ENCODE measurements around the gene ADCY3.

Gene ADCY3

GRCh38 chr2:24898122-24899109 lies 21.6 kb downstream of the ADCY3 start:
- TF ChIP-seq CTCF (IDR thresholded peaks at IDR 0.05; ENCODE audit: low read depth, low read length, missing control alignments), result no peak
- DNase-seq (ENCODE audit: low read depth), result no peak
- no peak overlapping the region for H3K4me3 ChIP-seq (ENCODE audit: low read depth, low read length)

- no peak for TF ChIP-seq CTCF (IDR thresholded peaks at IDR 0.05; ENCODE audit: low read depth, low read length, missing control alignments)
- no peak overlapping the region for H3K4me3 ChIP-seq (ENCODE audit: low read depth, low read length)
- no peak for DNase-seq (ENCODE audit: low read depth)
Measured at GRCh38 chr2:24894750-24895149, 25.3 kb downstream of the ADCY3 start.

- TF ChIP-seq CTCF (IDR thresholded peaks at IDR 0.05; ENCODE audit: low read depth, low read length, missing control alignments), result no peak
- no peak overlapping the region for H3K4me3 ChIP-seq (ENCODE audit: low read depth, low read length)
- DNase-seq (ENCODE audit: low read depth), result no peak
Measured at GRCh38 chr2:24893934-24894333, 26.1 kb downstream of the ADCY3 start.

GRCh38 chr2:24892928-24893327 lies 27.1 kb downstream of the ADCY3 start:
- H3K4me3 ChIP-seq (ENCODE audit: low read depth, low read length), result no peak overlapping the region
- no peak for DNase-seq (ENCODE audit: low read depth)
- TF ChIP-seq CTCF (IDR thresholded peaks at IDR 0.05; ENCODE audit: low read depth, low read length, missing control alignments), result no peak

- H3K4me3 ChIP-seq (ENCODE audit: low read depth, low read length), result no peak overlapping the region
- DNase-seq (ENCODE audit: low read depth), result no peak
- no peak for TF ChIP-seq CTCF (IDR thresholded peaks at IDR 0.05; ENCODE audit: low read depth, low read length, missing control alignments)
Measured at GRCh38 chr2:24891201-24891600, 28.8 kb downstream of the ADCY3 start.

GRCh38 chr2:24889221-24889620 lies 30.8 kb downstream of the ADCY3 start:
- no peak for TF ChIP-seq CTCF (IDR thresholded peaks at IDR 0.05; ENCODE audit: low read depth, low read length, missing control alignments)
- no peak for DNase-seq (ENCODE audit: low read depth)
- H3K4me3 ChIP-seq (ENCODE audit: low read depth, low read length), result no peak overlapping the region

GRCh38 chr2:24888177-24888576 lies 31.9 kb downstream of the ADCY3 start:
- no peak for TF ChIP-seq CTCF (IDR thresholded peaks at IDR 0.05; ENCODE audit: low read depth, low read length, missing control alignments)
- no peak for DNase-seq (ENCODE audit: low read depth)
- H3K4me3 ChIP-seq (ENCODE audit: low read depth, low read length), result no peak overlapping the region

All from GM12864 (cell line).